Measurements from ENCODE around the gene PBX1.
A peak's percentile ranks its signal among the peaks of the same experiment; 100 is the strongest.

Gene PBX1

GRCh38 chr1:164731161-164731876 lies 172.3 kb downstream of the PBX1 start:
- DNase-seq, result no peak

- no peak for DNase-seq
These were observed 174.1 kb downstream of the PBX1 start for GRCh38 chr1:164733070-164733469.

DNA sequence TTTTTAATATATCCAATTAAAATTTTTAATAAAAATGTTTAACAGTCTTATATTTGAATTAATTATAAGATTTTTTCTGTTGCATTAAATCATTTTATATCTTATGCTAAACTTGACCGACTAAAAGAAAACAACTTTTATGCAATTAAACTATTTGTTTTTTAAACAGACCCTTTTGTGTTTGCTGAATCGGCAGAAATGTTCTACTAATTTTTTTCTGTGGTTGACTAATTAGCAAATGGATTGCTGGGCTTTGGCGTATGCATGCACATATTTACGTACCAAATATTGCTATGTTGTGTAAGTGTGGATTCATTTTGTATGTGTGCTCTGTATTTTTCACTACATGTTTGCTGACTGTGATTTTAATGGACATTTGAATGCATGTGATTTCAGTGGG lies 174.8 kb downstream of the PBX1 start:
- DNase-seq, result no peak

DNA sequence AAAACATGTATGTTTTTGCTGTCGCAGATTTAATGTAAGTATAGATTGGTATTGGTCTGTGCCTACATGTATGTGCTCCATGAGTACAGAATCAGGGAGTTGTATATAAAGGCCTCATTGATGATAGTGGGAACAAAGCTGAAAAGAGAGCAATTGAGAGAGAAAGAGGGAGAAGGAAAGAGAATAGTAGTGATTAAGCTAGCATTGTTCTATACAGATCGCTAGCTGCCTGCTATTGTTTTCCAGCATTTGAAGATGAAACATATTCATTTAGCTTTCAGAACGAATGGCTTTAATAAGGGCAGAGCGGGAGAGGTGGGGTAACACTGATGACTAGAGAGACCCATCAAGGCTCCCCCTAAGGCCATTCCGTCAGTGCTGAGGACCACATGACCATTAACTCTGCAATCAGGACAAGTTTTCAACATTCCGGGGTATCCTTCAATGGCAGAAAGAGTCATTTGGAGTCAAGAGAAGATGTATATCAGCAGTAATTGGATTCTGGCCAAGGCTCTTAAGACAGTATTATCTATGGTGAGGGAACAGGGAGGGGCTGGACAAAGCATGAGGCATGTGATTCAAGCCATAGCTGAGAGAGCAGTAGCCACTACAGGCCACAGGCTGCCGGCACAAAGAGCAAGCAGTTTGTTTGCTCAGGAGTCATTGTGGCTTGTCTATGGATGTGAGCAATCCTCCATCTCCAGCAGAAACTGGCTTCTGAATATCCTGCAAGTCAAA lies 176.5 kb downstream of the PBX1 start:
- DNase-seq, result no peak

- no peak for DNase-seq
These were observed 177.2 kb downstream of the PBX1 start for GRCh38 chr1:164736137-164736536.

GRCh38 chr1:164739189-164739588 lies 180.2 kb downstream of the PBX1 start:
- no peak for DNase-seq

GRCh38 chr1:164740000-164740526 lies 181.1 kb downstream of the PBX1 start:
- DNase-seq, result no peak

GRCh38 chr1:164742745-164743144 lies 183.8 kb downstream of the PBX1 start:
- DNase-seq, result no peak

DNA sequence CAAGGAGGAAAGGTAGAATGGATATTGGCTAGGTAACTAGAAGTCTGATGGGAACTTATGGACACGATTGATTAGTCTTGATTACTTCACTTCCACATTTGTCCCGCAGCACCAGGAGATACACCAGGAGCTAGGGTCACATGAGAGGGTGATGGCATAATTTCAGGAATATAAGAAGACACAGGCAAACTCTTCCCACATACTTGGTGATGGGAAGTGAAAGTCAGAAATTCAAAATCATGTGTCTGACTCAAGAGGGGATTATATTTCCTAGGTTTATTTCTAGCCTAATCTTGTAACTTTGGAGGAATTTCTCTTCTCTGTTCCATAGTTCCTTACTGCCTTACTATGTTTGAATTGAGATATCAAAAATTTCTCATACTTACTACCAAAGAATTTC lies 185.0 kb downstream of the PBX1 start:
- DNase-seq, result no peak

DNA sequence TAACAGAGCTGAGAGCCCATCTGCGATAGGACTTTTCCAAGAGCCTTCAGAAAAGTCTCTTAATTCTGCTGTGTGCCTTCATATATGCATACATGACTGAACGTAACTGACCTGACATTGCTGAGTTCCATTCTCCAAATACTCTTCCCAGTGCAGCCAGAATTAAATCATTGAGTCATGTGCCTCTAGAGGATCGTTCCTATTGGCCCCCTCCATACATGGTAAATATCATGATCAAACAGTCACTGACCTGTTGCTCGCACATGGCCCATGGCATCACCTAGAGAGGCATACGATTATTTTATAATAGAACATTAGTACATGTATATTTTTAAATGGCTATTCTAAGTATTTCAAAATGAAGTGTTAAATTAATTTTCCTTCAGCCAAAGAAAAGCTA lies 186.8 kb downstream of the PBX1 start:
- DNase-seq, result no peak

DNA sequence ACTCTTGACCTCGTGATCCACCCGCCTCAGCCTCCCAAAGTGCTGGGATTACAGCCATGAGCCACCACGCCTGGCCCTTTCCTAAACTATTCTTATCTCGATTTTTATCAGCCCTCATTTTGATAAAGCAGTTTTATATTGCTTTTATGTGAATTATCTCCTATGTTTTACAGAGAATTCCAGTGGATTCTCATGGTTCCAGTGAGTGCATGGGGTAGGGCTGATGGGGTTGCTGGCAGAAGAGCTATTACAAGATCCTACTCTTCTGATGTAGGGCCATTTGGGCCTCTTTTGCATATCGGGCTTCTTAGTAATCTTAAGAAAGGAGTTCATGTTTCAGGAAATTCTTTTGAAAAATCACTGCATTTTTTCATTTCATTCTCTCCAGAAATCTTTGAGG lies 187.6 kb downstream of the PBX1 start:
- no peak for DNase-seq

DNA sequence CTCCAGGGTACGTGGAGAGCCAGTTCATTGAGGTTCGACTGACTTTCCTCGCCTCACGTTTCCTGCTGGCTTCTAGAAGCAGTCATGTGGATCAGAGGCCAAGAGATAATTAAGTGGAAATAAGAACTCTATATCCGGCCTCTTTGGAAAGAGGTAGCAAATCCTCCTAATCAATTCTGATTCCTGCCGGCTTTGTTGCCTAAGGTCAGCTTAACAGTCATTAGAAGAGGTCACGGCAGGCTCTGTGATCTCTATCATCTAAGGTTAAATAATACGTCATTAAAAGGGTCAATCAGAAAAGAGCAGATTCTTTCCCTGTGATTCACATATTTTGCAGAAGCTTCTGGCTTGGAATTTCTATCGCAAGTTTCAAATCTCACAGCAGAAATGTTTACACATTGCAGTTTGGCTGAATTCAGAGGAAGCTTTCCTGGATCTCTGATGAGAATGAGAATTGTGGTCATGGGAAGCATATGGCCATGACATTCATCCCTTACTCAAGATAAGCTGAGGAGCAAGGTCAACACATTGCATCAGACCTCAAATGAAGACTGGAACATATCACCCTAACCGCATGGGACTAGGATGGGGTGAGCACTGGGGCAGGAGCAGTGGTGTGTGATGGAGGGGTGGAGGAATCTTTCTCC lies 189.4 kb downstream of the PBX1 start:
- DNase-seq, result no peak

- no peak for DNase-seq
These were observed 194.6 kb downstream of the PBX1 start for GRCh38 chr1:164753521-164754077.

GRCh38 chr1:164754088-164754600 lies 195.2 kb downstream of the PBX1 start:
- peak; percentile 49 for DNase-seq

DNA sequence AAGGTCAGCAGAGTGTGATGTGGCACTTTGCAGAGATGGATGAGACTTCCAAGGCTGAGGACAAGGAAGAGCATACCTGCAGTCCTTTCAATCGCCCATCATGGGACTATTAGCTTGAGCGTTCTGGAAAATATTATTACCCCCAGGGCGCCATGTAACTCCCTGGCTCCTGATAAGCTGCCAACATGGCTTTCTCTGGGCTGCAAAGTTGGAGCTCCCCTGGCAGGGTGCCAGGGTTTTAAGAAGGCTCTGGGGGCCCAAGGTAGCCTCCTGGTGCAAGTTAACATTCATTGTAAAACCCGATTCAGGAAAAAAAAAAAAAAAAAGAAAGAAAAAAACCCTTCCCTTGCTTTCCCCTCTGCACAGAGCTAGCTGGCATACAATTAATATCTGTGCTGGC lies 196.7 kb downstream of the PBX1 start:
- no peak for DNase-seq

- no peak for DNase-seq
These were observed 197.8 kb downstream of the PBX1 start for GRCh38 chr1:164756741-164757140.

DNA sequence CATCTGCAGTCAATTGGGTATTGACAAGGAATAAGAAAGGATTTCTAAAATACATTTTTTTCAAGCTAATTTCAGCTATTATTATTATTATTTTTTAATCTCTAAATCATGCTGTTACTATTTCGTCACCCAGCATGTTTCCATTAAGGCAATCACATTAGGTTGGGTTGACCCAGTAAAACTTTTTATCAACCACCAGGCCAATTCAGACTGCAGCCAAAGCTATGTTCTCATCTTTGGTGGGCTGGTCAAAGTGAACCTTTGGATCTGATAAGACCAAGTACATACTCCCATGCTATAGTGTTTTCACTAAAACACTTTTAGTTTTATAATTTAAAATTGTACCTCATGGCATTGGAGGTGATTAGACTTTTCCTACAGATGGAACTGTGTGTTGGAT lies 198.6 kb downstream of the PBX1 start:
- no peak for DNase-seq

GRCh38 chr1:164759144-164759920 lies 200.3 kb downstream of the PBX1 start:
- no peak for DNase-seq

- no peak for DNase-seq
These were observed 201.0 kb downstream of the PBX1 start for GRCh38 chr1:164759979-164760469.

GRCh38 chr1:164760569-164760968 lies 201.6 kb downstream of the PBX1 start:
- no peak for DNase-seq

DNA sequence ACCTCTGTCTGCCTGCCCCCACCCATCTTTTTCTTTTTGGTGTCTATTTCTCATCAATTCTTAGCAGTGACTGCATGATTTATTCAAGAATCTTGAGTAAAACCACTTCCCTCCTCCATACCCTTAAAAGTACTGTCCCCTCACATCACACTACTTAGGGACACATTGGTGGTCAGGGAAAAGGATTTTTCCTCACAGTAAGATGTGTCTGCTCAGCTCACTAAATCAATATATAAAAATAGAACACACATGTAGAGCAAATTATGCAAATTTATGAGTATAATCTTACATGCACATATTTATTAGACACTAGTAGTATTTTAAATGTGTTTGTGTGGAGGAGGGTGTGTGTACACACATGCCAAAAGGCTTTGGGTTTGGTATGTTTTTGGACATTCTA lies 202.0 kb downstream of the PBX1 start:
- no peak for DNase-seq

GRCh38 chr1:164763098-164763497 lies 204.1 kb downstream of the PBX1 start:
- no peak for DNase-seq

Measured in right hindlimb (tissue), 1 donor.